ENCODE measurements around the gene OR8G5.

DNA sequence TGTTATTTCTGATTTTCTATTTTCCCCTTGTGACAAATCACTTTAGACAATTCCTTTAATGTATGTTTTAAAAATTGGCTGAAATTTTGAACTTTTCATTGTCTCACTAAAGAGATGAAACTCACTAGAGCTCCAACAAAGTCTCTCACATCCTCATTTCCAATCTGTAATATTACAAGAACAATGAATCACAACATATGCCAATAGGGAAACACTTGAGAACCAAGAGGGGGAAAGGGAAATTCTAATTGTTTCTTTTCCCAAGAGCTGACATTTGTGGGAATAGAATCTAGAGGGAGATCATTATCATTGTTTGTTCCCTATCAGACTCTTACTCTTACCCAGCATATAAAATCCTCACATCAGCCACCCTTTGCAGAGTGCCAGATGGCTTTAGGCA is 44.9 kb upstream of the OR8G5 start:
- TF ChIP-seq, protein P1, sequence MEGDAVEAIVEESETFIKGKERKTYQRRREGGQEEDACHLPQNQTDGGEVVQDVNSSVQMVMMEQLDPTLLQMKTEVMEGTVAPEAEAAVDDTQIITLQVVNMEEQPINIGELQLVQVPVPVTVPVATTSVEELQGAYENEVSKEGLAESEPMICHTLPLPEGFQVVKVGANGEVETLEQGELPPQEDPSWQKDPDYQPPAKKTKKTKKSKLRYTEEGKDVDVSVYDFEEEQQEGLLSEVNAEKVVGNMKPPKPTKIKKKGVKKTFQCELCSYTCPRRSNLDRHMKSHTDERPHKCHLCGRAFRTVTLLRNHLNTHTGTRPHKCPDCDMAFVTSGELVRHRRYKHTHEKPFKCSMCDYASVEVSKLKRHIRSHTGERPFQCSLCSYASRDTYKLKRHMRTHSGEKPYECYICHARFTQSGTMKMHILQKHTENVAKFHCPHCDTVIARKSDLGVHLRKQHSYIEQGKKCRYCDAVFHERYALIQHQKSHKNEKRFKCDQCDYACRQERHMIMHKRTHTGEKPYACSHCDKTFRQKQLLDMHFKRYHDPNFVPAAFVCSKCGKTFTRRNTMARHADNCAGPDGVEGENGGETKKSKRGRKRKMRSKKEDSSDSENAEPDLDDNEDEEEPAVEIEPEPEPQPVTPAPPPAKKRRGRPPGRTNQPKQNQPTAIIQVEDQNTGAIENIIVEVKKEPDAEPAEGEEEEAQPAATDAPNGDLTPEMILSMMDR (IDR thresholded peaks at IDR 0.05) = no peak
- TF ChIP-seq POLR2A (IDR thresholded peaks at IDR 0.05) = no peak
